IPS-NIHi11 (cell line): ENCODE data around the gene KLHL3.
"Not testable (repeated sequence)": the region's sequence is repeated elsewhere in the genome, so short reads cannot be mapped to it uniquely, and the experiment has no call there.

Source experiments
- DNase-seq: peaks from one replicate; pipeline ENCODE4 v3.0.0; 2012; ENCODE audit warnings: mixed read lengths, low spot score

Gene KLHL3, protein sequence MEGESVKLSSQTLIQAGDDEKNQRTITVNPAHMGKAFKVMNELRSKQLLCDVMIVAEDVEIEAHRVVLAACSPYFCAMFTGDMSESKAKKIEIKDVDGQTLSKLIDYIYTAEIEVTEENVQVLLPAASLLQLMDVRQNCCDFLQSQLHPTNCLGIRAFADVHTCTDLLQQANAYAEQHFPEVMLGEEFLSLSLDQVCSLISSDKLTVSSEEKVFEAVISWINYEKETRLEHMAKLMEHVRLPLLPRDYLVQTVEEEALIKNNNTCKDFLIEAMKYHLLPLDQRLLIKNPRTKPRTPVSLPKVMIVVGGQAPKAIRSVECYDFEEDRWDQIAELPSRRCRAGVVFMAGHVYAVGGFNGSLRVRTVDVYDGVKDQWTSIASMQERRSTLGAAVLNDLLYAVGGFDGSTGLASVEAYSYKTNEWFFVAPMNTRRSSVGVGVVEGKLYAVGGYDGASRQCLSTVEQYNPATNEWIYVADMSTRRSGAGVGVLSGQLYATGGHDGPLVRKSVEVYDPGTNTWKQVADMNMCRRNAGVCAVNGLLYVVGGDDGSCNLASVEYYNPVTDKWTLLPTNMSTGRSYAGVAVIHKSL

DNA sequence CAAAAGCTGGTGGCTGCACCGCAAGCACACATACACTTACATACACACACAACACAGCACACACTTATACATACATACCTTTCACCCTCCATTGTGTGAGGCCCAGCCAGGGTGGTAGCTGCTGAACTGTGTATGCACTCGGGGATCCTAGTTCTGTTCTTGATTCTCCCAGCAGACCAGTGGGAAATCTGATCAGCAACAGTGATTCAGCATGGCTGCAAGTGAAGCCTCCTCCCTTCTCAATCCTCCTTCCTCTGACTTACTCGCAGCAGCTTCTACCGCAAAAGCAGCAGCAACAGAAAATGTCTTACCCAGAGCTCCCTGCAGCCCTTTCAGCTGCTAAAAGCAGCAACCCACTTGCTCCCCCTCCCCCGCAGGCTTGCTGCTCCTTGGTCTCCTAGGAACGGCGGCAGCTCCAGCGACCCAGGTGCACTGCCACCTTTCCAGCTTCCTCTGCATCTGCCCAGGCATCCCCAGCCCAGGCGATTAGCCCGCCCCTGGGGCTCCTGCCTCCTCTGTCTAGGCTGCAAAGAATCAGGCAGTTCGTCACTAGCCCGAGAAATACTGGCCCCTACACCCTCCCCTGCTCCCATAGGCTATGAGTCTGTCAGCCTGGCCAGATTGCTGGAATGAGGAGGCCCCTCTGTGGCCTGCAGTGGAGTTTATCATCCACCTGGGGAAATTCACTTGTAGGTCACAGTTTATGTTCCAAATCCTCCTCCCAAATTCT lies at the start of gene KLHL3:
KLHL3 (minus strand) TSS at position 535 of the 730 bp plus-strand sequence; CDS start at position 92, 443 bp downstream.
- peak; percentile 81 for DNase-seq

DNA sequence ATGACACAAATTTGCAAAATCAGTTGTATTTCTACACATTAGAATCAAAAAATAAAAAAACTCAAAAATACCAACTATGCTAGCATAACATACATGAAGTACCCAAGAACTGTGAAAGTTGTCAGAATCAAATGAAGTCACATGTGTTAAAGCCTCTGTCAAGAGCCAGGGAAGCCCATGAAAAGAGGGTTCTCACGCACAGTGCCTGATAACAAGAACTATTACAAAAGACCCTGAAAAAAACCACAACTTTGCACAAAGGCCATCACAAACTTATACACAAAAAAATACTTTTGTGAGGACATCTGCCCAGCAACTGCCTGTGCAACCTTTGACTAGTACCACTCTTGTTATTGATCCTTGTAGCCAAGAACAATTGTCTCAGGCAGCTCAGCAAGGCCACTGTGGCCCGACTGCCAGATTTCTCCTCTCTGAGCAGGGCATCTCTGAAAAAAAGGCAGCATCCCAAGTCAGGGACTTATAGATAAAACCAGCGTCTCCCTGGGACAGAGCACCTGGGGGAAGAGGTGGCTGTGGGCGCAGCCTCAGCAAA lies 47.2 kb upstream of the KLHL3 start:
- no peak for DNase-seq

DNA sequence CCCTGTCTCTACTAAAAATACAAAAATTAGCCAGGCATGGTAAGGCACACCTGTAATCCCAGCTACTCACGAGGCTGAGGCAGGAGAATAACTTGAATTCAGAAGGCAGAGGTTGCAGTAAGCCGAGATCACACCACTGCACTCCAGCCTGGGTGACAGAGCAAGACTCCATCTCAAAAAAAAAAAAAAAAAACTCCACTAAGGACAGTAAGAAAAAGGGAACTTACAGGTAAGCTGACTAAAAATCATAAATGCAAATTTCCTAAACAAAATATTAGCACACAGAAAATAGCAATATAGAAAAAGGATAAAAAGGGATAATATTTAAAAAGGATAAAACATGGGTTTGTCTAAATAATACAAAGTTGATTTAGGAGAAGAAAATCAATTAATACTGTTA lies 46.2 kb upstream of the KLHL3 start:
- no peak for DNase-seq

DNA sequence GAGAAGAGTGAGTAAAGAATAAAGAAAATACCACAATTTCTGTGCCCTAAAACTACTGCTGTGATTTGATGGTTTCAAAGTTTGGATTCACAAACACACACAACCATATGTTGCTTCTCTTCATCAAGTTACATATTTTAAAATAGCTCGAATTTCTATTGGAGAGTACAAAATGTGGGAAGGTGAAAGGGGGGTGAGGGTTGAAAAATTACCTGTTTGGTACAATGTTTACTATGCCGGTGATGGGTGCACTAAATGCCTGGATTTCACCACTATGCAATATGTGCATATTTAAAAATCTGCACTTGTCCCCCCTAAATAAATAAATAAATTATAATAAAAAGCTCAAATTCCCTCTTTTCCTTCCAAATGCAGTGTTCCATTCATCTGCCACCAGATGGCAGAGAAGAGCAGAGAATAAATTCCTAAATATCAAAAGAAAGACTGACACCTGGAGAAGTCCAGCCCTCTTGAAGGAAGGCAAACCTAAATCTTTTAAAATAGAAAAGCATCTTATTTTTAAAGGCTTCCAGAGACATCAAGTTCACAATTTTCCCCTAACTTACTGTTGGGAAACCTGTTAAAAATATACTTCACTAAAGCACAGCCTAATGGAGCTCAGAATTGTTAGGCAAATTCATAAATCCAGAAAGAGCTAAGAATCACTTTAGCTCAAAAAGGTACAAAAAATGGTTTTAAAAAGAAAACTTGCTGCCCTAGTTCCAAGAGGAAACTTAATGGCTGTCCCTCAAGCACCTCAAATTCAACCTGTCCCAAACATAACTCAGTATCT lies 43.1 kb upstream of the KLHL3 start:
- DNase-seq, result peak; percentile 43

DNA sequence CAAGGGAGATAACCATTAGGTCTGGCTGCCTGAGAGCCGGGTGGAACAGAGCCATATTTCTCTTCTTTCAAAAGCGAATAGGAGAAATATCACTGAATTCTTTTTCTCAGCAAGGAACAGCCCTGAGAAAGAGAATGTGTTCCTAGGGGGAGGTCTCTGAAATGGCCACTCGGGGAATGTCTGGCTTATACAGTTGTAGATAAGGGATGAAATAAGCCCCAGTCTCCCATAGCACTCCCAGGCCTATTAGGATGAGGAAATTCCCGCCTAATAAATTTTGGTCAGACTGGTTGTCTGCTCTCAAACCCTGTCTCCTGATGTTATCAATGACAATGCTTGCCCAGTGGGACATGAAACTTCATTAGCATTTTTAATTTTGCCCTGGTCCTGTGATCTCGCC lies 32.0 kb upstream of the KLHL3 start:
- DNase-seq, result not testable (repeated sequence)

DNA sequence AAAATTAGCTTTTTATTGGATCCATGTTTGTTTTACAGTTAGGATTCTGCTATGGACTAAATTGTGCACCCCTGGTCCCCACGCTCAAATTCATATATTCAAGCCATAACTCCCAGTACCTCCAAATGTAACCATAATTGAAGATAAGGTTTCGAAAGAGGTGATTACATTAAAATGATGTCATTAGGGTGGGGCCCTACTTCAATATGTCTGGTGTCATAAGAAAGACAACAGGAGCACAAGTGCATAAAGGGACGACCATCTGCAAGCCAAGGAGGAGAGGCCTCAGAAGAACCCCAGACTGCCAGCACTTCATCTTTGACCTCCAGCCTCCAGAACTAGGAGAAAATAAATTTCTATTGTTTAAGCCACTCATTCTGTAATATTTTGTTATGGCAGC lies 25.7 kb upstream of the KLHL3 start:
- DNase-seq, result no peak

DNA sequence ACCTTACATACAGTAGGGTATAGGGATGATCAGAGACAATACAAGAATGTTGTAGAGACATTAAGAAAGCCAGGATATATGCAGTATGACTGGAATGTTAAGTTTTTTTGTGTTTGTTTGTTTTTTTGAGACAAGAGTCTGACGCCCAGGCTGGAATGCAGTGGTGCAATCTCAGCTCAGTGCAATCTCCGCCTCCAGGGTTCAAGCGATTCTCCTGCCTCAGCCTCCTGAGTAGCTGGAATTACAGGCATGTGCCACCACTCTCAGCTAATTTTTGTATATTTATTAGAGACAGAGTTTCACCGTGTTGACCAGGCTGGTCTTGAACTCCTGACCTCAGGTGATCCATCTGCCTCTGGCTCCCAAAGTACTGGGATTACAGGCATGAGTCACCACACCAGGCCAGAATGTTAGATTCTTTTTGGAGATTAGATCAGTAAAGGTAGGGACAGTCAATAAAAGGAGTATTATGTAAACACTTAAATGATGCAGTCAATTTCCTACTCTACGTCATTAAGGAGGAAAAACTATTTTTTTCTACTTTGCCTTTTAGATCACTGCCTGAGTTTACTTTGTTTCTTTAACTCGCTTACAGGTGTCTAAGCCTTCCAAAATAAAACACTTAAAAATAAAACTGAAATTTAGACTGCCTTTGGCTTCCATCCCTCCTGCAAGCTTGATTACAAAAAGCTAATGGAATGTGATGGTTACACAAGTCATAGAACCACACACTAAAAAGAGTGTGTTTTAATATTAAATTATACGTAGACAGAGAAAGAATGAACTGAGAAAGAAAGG lies 25.0 kb upstream of the KLHL3 start:
- DNase-seq, result no peak

DNA sequence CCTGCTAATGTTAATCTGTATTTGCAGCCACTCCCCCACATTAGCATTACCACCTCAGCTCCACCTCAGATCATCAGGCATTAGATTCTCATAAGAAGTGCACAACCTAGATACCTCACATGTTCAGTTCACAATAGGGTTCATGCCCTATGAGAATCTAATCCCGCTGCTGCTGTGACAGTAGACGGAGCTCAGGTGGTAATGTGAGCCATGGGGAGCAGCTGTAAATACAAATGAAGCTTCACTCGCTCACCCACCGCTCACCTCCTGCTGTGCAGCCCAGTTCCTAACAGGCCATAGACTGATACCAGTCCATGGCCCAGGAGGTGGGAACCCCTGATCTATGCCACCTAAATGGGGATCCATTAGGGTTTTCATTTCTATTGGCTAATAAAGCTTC lies 24.4 kb upstream of the KLHL3 start:
- no peak for DNase-seq

DNA sequence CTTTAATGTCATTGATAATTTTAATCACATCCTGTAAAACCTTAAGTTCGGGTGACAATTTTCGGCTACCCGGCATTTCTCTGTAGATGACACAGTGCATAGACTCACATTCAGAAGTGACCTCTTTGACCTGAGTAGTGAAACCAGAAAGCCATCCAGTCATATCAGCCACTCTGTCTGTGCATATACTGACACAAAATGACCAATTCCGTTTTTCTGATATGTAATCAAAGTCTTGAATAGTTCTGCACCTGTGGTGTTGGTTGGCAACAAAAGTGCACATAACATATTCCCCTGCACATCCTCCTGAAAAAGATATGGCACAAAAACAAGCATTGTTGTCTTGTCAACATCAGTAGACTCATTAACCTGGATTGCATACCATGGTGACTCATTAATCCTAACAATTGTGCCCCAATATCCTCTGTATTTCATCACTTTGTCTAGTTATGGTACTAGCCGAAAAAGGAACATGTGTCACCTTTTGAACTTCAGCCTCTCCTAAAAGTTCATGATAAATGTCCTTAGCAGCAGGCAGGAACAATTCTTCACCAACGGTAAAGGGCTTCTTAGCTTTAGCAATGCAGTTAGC lies 22.9 kb upstream of the KLHL3 start:
- no peak for DNase-seq

DNA sequence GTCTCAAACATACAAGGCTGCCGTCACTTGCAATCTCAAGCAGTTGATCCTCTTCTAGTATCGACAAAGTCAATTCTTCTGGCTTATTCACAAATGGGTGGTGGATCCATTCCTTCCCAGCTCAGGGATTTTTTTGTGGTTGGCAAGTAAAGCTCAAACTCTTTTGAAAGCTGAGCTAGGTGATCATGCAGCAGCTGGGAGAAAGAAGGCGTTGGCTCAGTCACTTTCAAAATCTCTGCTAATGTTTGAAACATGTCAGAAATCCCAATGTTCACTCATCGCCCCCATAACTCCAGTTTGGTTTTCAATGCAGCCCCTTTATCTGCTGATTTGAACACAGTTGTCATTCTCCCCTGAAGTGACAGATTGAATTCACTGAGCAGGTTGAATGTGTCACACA lies 22.2 kb upstream of the KLHL3 start:
- no peak for DNase-seq

DNA sequence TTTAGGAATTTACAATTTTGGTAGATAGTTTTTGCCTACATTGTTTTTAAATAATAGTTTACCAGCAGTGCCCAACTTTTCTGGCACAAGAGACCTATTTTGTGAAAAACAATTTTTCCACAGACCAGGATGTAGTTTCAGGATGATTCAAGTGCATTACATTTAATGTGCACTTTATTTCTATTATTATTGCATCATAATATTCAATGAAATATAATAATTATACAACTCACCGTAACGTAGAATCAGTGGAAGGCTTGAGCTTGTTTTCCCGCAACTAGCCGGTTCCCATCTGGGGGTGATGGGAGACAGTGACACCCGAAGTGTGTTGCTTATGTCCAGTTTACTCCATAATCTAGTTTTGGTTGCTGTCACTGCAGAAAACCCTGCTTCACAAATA lies 21.7 kb upstream of the KLHL3 start:
- no peak for DNase-seq

DNA sequence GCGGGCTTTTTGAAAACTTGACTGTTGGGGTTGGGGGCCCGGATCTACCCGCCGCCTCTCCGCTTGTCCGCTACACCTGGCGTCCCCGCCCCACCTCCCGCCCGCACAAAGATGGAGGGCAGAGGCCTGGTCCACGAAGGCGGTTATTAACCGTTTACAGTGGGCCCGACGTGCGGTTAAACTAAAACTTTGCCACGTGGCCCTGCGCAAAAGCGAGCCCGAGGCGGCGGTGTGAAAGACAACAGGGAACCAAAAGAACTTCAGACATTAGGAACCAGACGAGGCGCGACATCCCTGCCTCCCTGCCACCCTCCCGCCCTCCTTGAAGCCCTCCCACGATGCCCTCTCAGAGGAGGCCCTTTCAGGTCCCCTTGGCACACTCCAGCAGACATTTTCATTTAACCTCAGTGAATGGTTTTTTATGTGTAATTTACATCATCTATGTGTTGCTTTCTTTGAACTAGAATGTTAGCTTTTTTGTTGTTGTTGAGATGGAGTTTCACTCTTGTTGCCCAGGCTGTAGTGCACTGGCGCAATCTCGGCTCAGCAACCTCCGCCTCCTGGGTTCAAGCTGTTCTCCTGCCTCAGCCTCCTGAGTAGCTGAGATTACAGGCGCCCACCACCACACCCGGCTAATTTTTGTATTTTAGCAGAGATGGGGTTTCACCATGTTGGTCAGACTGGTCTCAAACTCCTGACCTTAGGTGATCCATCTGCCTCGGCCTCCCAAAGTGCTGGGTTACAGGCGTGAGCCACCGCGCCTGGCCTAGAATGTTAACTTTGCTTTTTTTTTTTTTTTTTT lies 19.3 kb upstream of the KLHL3 start:
- no peak for DNase-seq

DNA sequence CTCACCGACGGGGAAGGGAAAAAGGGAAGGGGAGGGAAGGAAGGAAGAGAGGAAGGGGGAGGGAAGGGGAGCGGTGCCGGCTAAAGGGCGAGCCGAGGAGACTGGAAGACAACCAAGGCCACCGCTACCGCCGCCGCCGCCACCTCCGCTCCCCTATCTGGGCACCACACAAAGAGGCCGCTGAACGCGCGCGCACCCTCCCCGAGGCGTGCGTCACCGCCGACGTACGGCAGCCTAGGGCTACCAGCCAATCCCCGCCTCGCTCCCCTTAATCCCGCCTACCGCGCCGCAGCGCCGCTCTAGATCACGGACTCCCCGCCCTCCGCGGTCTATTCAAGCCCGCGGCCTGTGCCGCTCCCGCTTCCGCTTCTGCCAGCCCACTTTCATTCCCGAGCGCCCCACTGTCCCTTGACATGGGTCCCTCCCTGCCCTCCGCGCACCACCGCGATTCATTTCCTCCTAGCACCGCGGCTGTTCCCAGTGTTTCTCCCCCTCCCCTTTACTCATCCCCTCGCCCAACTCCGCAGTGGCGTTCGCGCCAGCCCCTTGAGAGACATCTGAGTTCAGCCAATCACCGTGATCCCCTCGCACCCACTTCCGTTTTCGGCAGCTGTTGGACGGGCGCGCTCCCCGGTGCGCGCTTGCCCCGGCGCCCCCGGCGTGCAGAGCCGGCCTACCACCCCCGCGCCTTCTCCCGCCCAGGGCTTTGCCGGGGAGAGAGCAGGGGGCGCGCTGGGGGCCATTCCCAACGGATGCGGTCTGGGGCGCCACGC lies 18.5 kb upstream of the KLHL3 start, which contains the start of gene HNRNPA0:
HNRNPA0 (minus strand) TSS at position 176 of the 773 bp plus-strand sequence. CDS start 297 bp downstream, outside the sequence.
- peak; percentile 97 for DNase-seq

DNA sequence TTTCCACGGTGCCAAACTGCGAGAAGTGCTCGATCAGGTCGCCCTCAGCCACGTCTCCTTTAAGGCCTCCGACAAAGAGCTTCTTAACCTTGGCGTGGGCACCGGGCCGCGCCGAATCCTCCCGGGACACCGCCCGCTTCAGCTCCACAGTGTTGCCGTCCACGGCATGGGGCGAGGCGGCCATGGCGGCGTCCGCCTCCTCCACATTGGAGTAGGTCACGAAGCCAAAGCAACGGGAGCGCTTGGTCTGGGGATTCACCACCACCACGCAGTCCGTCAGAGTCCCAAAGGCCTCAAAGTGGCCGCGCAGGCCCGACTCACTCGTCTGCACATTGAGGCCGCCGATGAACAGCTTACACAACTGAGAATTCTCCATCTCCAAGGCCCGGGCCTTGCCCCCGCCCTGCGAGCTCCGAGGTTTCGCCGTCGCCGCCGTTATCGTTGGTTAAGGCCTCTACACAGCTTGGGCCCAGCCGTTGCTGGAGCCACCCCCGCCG lies 17.9 kb upstream of the KLHL3 start:
- DNase-seq, result peak; percentile 15

DNA sequence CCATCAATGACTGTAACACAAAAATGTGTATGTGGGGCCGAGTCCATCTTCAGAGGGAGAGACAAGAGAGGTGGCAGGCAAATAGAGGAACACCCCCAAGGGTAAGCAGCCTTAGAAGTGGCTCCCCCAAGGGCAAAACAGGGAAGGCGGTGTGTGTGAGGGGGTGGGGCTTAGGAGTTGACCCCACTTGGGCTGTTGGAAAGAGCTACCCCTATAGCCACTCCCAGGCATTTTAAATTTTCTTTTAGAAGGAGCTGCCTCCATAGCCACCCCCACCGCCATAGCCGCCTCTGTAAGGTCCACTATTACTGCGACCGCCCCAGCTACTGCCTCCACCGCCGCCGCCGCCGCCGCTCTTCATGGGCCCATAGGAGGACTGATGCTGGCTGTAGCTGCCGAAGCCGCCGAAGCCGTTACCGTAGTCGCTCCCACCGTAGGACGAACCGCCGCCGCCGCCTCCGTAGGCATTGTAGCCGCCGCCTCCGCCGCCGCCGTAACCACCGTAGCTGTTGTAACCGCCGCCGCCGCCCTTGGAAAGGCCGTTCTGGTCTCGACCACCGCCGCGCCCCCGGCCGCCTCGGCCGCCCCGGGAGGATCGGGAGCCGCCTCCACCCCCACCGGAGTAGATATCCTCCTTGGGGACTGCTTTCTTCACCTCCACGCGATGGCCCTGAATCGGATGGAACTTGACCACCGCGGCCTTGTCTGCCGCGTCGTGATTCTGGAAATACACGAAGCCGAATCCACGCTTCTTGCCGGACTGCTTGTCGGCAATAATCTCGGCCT lies 17.2 kb upstream of the KLHL3 start:
- DNase-seq, result peak; percentile 24

DNA sequence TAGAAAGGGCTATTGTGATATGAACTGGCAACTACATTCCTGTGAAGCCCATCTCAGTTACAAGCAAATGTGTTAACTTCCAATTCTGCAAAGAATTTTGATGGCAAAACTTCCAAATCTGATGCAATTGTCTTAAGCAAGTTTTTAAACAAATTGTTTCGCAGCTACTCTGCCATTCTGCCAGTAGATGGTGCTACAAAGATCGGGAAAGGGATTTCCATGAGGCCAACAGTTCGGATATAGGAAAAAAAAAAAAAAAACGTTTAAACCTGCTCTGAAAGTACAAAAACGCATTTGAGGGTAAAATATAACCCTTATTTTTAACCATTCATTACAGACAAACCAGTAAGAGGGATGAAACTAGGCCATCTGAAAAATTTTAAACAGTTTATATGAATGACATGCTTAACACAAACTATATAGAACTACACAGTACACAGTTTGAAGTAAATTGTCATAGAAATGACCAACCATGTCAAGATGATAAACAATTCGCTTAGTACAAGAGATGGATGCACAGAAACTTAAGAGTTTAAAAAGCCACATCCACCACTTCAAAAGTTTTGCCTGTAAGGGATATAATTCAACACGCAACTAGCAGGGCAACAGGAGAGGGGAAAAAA lies 16.1 kb upstream of the KLHL3 start:
- peak; percentile 30 for DNase-seq

DNA sequence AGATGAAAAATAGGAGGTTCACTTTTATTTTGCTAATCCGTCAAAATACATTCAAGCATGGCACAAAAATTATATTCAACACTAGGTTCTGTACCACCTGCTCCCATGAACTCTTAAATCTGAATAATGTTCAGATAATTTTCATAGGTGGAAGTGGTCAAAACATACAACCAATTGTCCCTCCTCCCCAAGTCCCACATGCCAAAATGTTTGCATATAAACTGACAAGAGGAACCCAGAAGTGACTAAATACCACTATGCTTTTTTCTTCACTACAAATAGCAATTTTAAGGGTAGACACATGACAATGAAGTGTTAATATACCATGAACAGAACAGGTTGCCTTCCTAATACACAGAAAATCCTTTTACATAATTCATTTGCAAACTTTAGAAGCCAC lies 14.5 kb upstream of the KLHL3 start:
- DNase-seq, result no peak
